ENCODE measurements around the gene TOB1. TPM values are rescaled to one million over a fixed set of nuclear protein-coding genes. Genes with fewer than 3 reads are reported as not detected.

The TOB1 gene
- total RNA-seq, 1 experiment from 2014 or later = 31.6 TPM

- Histone ChIP-seq H3K14ac (ENCODE audit: insufficient read depth, low read length) (no peak overlapping the region), H3K4me2 (ENCODE audit: insufficient read depth, insufficient read length, low read length) (no peak overlapping the region), H3K56ac (ENCODE audit: insufficient read length, low read depth, low read length) (no peak overlapping the region), H3K9ac (ENCODE audit: extremely low read depth, insufficient read length, low read length) (no peak overlapping the region), H2BK15ac (ENCODE audit: low read depth, low read length) (no peak overlapping the region), H3K79me2 (ENCODE audit: insufficient read depth, low read length) (no peaks in the 10 kb centered on the region), H3K79me1 (ENCODE audit: insufficient read depth, low read depth, low read length, poor library complexity, severe bottlenecking) (no peaks in the 10 kb centered on the region), H3K18ac (ENCODE audit: insufficient read length, low read depth, low read length) (peak overlapping the region; percentile 83), H4K91ac (ENCODE audit: insufficient read length, low read depth, low read length) (no peak overlapping the region), H3T11ph (ENCODE audit: low read length) (no peak overlapping the region), H3K4me1 (ENCODE audit: insufficient read depth, low read length) (peaks cover 8% of the 10 kb centered on the region; the same call in 1 of the 2 replicates), H2AK5ac (ENCODE audit: insufficient read length, low read length) (no peak overlapping the region), H4K20me1 (ENCODE audit: control insufficient read depth, insufficient read depth, insufficient read length) (no peaks in the 10 kb centered on the region), H2BK20ac (ENCODE audit: low read depth, low read length, poor library complexity, severe bottlenecking) (no peak overlapping the region), H4K5ac (ENCODE audit: insufficient read length, low read depth, low read length) (no peak overlapping the region), H3K4ac (ENCODE audit: low read depth, low read length) (no peak overlapping the region), H2BK120ac (ENCODE audit: low read depth, low read length, poor library complexity, severe bottlenecking) (no peak overlapping the region), H4K8ac (replicated peaks; ENCODE audit: insufficient read length, low read depth, low read length) (no peak overlapping the region), H3K27ac (ENCODE audit: insufficient read length, low read depth, low read length) (no peak overlapping the region), H3K9me3 (ENCODE audit: control insufficient read depth, low read depth, low read length) (no peaks in the 10 kb centered on the region), H3K23me2 (ENCODE audit: insufficient read length, low read depth, low read length, poor library complexity, severe bottlenecking) (peaks cover 3% of the 10 kb centered on the region), H3K27me3 (ENCODE audit: insufficient read depth, low read length) (no peaks in the 10 kb centered on the region), H3K23ac (ENCODE audit: insufficient read length, low read depth, low read length) (no peak overlapping the region), H2BK5ac (ENCODE audit: insufficient read length, low read length) (no peak overlapping the region), H2AFZ (ENCODE audit: low read length) (peak overlapping the region; percentile 52), H2BK12ac (ENCODE audit: insufficient read length, low read depth, low read length) (no peak overlapping the region)
- no peak for TF ChIP-seq CTCF (conservative IDR thresholded peaks at IDR 0.05)
- no peaks in the 10 kb centered on the region; the same call in none of the 2 replicates for H3K27me3 Mint-ChIP-seq (ENCODE audit: low read depth)
- no peaks in the 10 kb centered on the region; a peak in 1 of 7 replicates for H3K36me3 Mint-ChIP-seq (ENCODE audit: insufficient read depth in 1 of 3, low read depth in 3 of 3)
- no CpG with 5 or more reads among the region's 6 CpGs for WGBS (ENCODE audit: extremely low coverage, insufficient read length, low lambda C conversion rate)
- no peak overlapping the region for H3K4me3 Mint-ChIP-seq
- peak; percentile 50 for DNase-seq
- H3K9me3 Mint-ChIP-seq = no peaks in the 10 kb centered on the region
- peak overlapping the region; percentile 25 to 76 (median 68); a peak in 6 of 7 replicates for H3K27ac Mint-ChIP-seq
- H3K4me1 Mint-ChIP-seq = peaks cover 40 to 57% of the 10 kb centered on the region in 2 experiments
Observed at GRCh38 chr17:50829332-50829731, 36.8 kb downstream of the TOB1 start.

Data from H9 (cell line).